CD14-positive monocyte (primary cell): ENCODE data around the gene ANKRD2. TPM values are rescaled to one million over a fixed set of nuclear protein-coding genes. Genes with fewer than 3 reads are reported as not detected.

ENCODE experiments used
- DNase-seq, 3 donors: peaks; one replicate each; pipeline ENCODE4 v3.0.0-alpha.2; 2011 to 2022
- H2AFZ ChIP-seq: 2 replicates; pipeline ENCODE4 v1.6.0; 2012; ENCODE audit warnings: mild to moderate bottlenecking, low read depth, low read length, inconsistent platforms; ENCODE audit not compliant: insufficient read depth, poor library complexity, severe bottlenecking
- H3K27ac ChIP-seq, 2 donors: 1 replicate in 1 of 2; 2 replicates in 1 of 2; pipeline ENCODE4 v1.5.1; 2012 to 2013; ENCODE audit warnings: low read length in 2 of 2, control low read depth in 1 of 2, inconsistent platforms in 1 of 2, low read depth in 1 of 2, mild to moderate bottlenecking in 1 of 2
- H3K27me3 ChIP-seq, 2 donors: one replicate each; pipeline versions ENCODE4 v1.6.0 to v1.6.1; 2011 to 2013; ENCODE audit warnings: low read length in 2 of 2; ENCODE audit not compliant: control insufficient read depth in 2 of 2, insufficient read depth in 2 of 2
- H3K36me3 ChIP-seq, 2 donors: replicated peaks in 1 of 2; 1 replicate in 1 of 2; 2 replicates in 1 of 2; pipeline versions ENCODE4 v1.5.1 to v1.6.1; 2012 to 2013; ENCODE audit warnings: low read length in 2 of 2, control low read depth in 1 of 2, inconsistent platforms in 1 of 2, mild to moderate bottlenecking in 1 of 2; ENCODE audit not compliant: insufficient read depth in 2 of 2, control insufficient read depth in 1 of 2
- H3K4me1 ChIP-seq, 2 donors: 1 replicate in 1 of 2; 2 replicates in 1 of 2; pipeline versions ENCODE4 v1.5.1 to v1.6.1; 2012 to 2013; ENCODE audit warnings: low read length in 2 of 2, control low read depth in 1 of 2, inconsistent platforms in 1 of 2, mild to moderate bottlenecking in 1 of 2, moderate library complexity in 1 of 2; ENCODE audit not compliant: insufficient read depth in 2 of 2, control insufficient read depth in 1 of 2
- H3K4me2 ChIP-seq: replicated peaks from 2 replicates; pipeline ENCODE3; 2012; ENCODE audit warnings: low read length, moderate library complexity, mild to moderate bottlenecking; ENCODE audit not compliant: poor library complexity, severe bottlenecking; ENCODE audit errors: extremely low read depth
- H3K4me3 ChIP-seq, 3 experiments: fragments of 200-600 bp in 1 of 3; sonication (generic) in 1 of 3; replicated peaks in 1 of 3; 1 replicate in 2 of 3; 2 replicates in 1 of 3; pipeline ENCODE4 v1.5.1; 2011 to 2013; ENCODE audit warnings: low read length in 3 of 3, mild to moderate bottlenecking in 3 of 3, control low read depth in 2 of 3, low read depth in 2 of 3, inconsistent platforms in 1 of 3, moderate library complexity in 1 of 3
- H3K79me2 ChIP-seq: 2 replicates; pipeline ENCODE4 v1.6.0; 2012; ENCODE audit warnings: mild to moderate bottlenecking, control low read depth, inconsistent platforms, low read length, moderate library complexity; ENCODE audit not compliant: insufficient read depth
- H3K9ac ChIP-seq: 2 replicates; pipeline ENCODE4 v1.6.0; 2017; ENCODE audit warnings: low read length, mild to moderate bottlenecking; ENCODE audit not compliant: insufficient read depth, poor library complexity, severe bottlenecking
- H3K9me3 ChIP-seq, 2 donors: replicated peaks in 1 of 2; 1 replicate in 1 of 2; 2 replicates in 1 of 2; pipeline versions ENCODE4 v1.5.1 to v1.6.1; 2012 to 2013; ENCODE audit warnings: low read length in 2 of 2, control low read depth in 1 of 2; ENCODE audit not compliant: control insufficient read depth in 1 of 2, insufficient read depth in 1 of 2
- H4K20me1 ChIP-seq: 2 replicates; pipeline ENCODE4 v1.6.0; 2012; ENCODE audit warnings: mild to moderate bottlenecking, low read length, control low read depth, moderate library complexity; ENCODE audit not compliant: insufficient read depth
- H3K27ac Mint-ChIP-seq, 7 donors: one replicate each; pipeline ENCODE4 v1.8.0; 2020; ENCODE audit warnings: mild to moderate bottlenecking in 7 of 7, mixed read lengths in 7 of 7, moderate library complexity in 6 of 7, inconsistent platforms in 2 of 7
- H3K27me3 Mint-ChIP-seq, 3 donors: one replicate each; pipeline ENCODE4 v1.8.0; 2021 to 2022; ENCODE audit warnings: low read depth in 3 of 3, mild to moderate bottlenecking in 3 of 3, mixed read lengths in 3 of 3, moderate library complexity in 3 of 3, inconsistent platforms in 1 of 3
- H3K36me3 Mint-ChIP-seq, 2 donors: one replicate each; pipeline ENCODE4 v1.8.0; 2020; ENCODE audit warnings: mixed read lengths in 2 of 2, inconsistent platforms in 1 of 2, mild to moderate bottlenecking in 1 of 2
- H3K4me1 Mint-ChIP-seq: one replicate; pipeline ENCODE4 v1.8.0; 2020; ENCODE audit warnings: mild to moderate bottlenecking, mixed read lengths
- H3K4me3 Mint-ChIP-seq, 2 donors: one replicate each; pipeline ENCODE4 v1.8.0; 2020; ENCODE audit warnings: mild to moderate bottlenecking in 2 of 2, mixed read lengths in 2 of 2, moderate library complexity in 1 of 2
- H3K9me3 Mint-ChIP-seq, 7 donors: one replicate each; pipeline ENCODE4 v1.8.0; 2020 to 2022; ENCODE audit warnings: mixed read lengths in 7 of 7, mild to moderate bottlenecking in 6 of 7, moderate library complexity in 6 of 7, inconsistent platforms in 2 of 7
- WGBS: methylation state at CpG from one replicate; pipeline ENCODE4 v1.1.5; 2013; ENCODE audit warnings: missing lambda C conversion rate; ENCODE audit not compliant: insufficient coverage; 5-methylcytosine and 5-hydroxymethylcytosine counted together
- intact Hi-C, 2 donors: fragments of 100-400 bp; cut with micrococcal nuclease; formaldehyde crosslinking; loops; one replicate each; pipeline versions ENCODE4 v1.15.0 to v1.15.1; 2023
- polyA plus RNA-seq, 3 donors: library from polyadenylated mRNA; depleted of rRNA in 1 of 3; unstranded in 2 of 3; stranded (reverse) in 1 of 3; fragments of 300-500 nt in 2 of 3; fragments of >200 nt in 1 of 3; fragmentation: Illumina TruSeq in 2 of 3; gene quantifications; 1 replicate in 2 of 3; 2 replicates in 1 of 3; pipeline ENCODE4 v1.2.3, GENCODE V29; 2012 to 2021
- TF ChIP-seq, protein P1 (sequence below): fragments of 200-600 bp; IDR thresholded peaks from one replicate; pipeline ENCODE4 v1.8.0; 2022; ENCODE audit warnings: antibody characterized with exemption, mild to moderate bottlenecking

Gene ANKRD2
- polyA plus RNA-seq, 3 donors, result not detected

DNA sequence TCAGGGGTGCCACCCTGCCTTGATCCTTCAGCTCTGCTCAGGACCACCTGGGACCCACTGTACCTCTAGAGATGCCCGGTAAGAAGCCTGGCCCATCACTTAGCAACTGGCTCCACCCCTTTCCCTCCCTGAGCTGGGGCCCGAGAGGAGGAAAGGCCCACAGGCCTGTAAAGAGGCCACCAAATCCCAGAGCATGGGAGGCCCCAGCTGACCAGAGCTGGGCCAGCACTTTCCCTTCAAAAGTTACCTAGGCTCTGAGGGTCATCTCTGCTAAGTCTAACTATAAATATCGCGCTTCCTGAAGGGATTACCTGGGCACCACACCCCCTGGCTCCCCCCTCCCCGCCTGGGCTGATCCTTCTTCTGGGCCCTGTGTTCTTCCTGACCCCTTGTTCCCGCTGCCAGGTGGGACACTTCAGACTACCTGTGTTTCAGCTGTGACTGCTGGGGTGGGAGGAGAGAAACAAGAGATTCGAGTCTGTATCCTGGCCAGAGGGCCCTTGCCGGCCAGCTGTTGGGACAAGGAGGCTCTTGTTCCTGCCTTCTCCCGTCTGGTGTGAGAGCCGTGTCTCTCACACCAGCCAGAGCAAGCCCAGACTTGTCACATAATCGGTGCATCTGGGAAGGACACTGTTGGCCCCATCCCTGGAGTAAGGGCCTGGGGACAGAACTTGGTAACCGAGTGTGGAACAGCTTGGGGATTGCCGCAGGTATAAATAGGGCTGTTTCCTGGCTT, 22.8 kb upstream of the ANKRD2 start:
- WGBS, result 93% methylated on average over 10 of the region's 13 CpGs
- Histone ChIP-seq H3K79me2 (no peaks in the 10 kb centered on the region), H3K9me3 (peaks cover under 1 to 2% of the 10 kb centered on the region in 2 donors), H3K9ac (no peak overlapping the region), H3K27ac (no peak overlapping the region), H2AFZ (no peak overlapping the region), H3K27me3 (no peaks in the 10 kb centered on the region), H3K4me1 (peaks cover 0 to 12% of the 10 kb centered on the region in 2 donors), H4K20me1 (peaks cover 10% of the 10 kb centered on the region), H3K4me2 (no peak overlapping the region), H3K36me3 (peaks cover 0 to 12% of the 10 kb centered on the region in 2 donors), H3K4me3 (no peak overlapping the region)
- intact Hi-C loops, result loop anchor here (5.0 kb wide), 3 partner anchors 47 to 82 kb away; partner anchors contain the start of genes MMS19 (in 1 of the 2) and UBTD1 (in 1 of the 2)
- peaks cover 5% of the 10 kb centered on the region for H3K4me1 Mint-ChIP-seq
- peaks cover under 1 to 4% (median 2%) of the 10 kb centered on the region in 7 donors for H3K9me3 Mint-ChIP-seq
- H3K27me3 Mint-ChIP-seq, result peaks cover 0 to 1% (median 0%) of the 10 kb centered on the region in 3 donors
- TF ChIP-seq, protein P1, sequence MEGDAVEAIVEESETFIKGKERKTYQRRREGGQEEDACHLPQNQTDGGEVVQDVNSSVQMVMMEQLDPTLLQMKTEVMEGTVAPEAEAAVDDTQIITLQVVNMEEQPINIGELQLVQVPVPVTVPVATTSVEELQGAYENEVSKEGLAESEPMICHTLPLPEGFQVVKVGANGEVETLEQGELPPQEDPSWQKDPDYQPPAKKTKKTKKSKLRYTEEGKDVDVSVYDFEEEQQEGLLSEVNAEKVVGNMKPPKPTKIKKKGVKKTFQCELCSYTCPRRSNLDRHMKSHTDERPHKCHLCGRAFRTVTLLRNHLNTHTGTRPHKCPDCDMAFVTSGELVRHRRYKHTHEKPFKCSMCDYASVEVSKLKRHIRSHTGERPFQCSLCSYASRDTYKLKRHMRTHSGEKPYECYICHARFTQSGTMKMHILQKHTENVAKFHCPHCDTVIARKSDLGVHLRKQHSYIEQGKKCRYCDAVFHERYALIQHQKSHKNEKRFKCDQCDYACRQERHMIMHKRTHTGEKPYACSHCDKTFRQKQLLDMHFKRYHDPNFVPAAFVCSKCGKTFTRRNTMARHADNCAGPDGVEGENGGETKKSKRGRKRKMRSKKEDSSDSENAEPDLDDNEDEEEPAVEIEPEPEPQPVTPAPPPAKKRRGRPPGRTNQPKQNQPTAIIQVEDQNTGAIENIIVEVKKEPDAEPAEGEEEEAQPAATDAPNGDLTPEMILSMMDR, result no peak
- no peak overlapping the region for H3K4me3 Mint-ChIP-seq
- H3K27ac Mint-ChIP-seq, result peak overlapping the region in 2 of 7 donors; percentile 20 to 36
- DNase-seq, result no peak
- peaks cover 7% of the 10 kb centered on the region in 2 donors for H3K36me3 Mint-ChIP-seq

GRCh38 chr10:97550336-97551149, 22.0 kb upstream of the ANKRD2 start:
- Histone ChIP-seq H3K27ac (no peak overlapping the region), H3K79me2 (no peaks in the 10 kb centered on the region), H3K9ac (no peak overlapping the region), H4K20me1 (peaks cover 10% of the 10 kb centered on the region), H3K4me1 (peaks cover 0 to 4% of the 10 kb centered on the region in 2 donors), H3K4me3 (no peak overlapping the region), H3K4me2 (no peak overlapping the region), H3K27me3 (no peaks in the 10 kb centered on the region), H3K9me3 (peaks cover 8 to 9% of the 10 kb centered on the region in 2 donors), H3K36me3 (peaks cover 0 to 12% of the 10 kb centered on the region in 2 donors), H2AFZ (no peak overlapping the region)
- Mint-ChIP-seq H3K4me3 (no peak overlapping the region), H3K9me3 (peaks cover 7 to 12% (median 10%) of the 10 kb centered on the region in 7 donors), H3K36me3 (peaks cover 7 to 12% of the 10 kb centered on the region in 2 donors), H3K27ac (peak overlapping the region in 1 of 7 donors; percentile 20), H3K27me3 (no peaks in the 10 kb centered on the region), H3K4me1 (peaks cover 5% of the 10 kb centered on the region)
- DNase-seq, result no peak
- WGBS, result 100% methylated on average over 1 of the region's 10 CpGs
- intact Hi-C loops, result loop anchor here (5.0 kb wide), 3 partner anchors 48 to 83 kb away; partner anchors contain the start of genes MMS19 (in 1 of the 2) and UBTD1 (in 1 of the 2)
- TF ChIP-seq, protein P1, result no peak
